Measurements from ENCODE around the gene UCMA.

GRCh38 chr10:13180788-13181187, 53.4 kb downstream of the UCMA start:
- TF ChIP-seq POLR2A (IDR thresholded peaks at IDR 0.05): no peak
- TF ChIP-seq, protein P1, sequence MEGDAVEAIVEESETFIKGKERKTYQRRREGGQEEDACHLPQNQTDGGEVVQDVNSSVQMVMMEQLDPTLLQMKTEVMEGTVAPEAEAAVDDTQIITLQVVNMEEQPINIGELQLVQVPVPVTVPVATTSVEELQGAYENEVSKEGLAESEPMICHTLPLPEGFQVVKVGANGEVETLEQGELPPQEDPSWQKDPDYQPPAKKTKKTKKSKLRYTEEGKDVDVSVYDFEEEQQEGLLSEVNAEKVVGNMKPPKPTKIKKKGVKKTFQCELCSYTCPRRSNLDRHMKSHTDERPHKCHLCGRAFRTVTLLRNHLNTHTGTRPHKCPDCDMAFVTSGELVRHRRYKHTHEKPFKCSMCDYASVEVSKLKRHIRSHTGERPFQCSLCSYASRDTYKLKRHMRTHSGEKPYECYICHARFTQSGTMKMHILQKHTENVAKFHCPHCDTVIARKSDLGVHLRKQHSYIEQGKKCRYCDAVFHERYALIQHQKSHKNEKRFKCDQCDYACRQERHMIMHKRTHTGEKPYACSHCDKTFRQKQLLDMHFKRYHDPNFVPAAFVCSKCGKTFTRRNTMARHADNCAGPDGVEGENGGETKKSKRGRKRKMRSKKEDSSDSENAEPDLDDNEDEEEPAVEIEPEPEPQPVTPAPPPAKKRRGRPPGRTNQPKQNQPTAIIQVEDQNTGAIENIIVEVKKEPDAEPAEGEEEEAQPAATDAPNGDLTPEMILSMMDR (IDR thresholded peaks at IDR 0.05 in 8 of 11, conservative IDR thresholded peaks at IDR 0.05 in 3 of 11): no peak

Data from spleen (tissue), 7 donors.